Measurements from ENCODE around the gene TELO2.
"Not testable (repeated sequence)": the region's sequence is repeated elsewhere in the genome, so short reads cannot be mapped to it uniquely, and the experiment has no call there.

Gene TELO2

GRCh38 chr16:1478937-1479336, 14.2 kb upstream of the TELO2 start:
- not testable (repeated sequence) for DNase-seq

GRCh38 chr16:1481906-1482835, 11.0 kb upstream of the TELO2 start:
- no peak for DNase-seq

DNA sequence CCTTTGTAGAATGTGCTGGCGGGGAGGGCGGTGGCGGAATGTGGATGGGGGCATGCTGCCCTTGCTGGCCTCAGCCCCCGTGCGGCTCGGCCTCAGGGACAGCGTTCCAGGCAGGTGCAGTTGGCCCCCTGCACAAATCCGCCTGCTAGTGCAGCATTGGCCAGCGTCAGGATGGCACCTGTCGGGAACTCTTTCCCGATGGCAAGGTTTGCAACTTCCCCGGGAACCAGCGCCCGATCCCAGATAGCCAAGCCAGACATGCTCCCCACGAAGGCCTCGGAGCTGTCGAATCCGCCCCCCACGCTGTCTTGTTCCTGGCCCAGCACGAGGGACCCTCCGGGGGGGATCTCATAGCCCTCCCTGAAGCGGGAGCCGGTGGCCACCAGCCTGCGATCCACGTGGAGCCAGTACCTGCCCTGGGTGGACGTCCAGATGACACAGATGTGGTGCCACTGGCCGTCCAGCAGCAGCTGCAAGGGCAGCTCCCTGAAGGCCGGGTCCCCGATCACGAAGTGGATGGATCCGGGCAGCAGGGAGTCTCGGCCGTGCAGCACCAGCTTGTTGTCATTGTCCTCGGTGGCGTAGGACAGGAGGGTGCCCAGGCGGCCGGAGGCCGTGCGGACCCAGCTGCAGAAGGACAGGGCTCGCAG, 7.2 kb upstream of the TELO2 start:
- no peak for DNase-seq

DNA sequence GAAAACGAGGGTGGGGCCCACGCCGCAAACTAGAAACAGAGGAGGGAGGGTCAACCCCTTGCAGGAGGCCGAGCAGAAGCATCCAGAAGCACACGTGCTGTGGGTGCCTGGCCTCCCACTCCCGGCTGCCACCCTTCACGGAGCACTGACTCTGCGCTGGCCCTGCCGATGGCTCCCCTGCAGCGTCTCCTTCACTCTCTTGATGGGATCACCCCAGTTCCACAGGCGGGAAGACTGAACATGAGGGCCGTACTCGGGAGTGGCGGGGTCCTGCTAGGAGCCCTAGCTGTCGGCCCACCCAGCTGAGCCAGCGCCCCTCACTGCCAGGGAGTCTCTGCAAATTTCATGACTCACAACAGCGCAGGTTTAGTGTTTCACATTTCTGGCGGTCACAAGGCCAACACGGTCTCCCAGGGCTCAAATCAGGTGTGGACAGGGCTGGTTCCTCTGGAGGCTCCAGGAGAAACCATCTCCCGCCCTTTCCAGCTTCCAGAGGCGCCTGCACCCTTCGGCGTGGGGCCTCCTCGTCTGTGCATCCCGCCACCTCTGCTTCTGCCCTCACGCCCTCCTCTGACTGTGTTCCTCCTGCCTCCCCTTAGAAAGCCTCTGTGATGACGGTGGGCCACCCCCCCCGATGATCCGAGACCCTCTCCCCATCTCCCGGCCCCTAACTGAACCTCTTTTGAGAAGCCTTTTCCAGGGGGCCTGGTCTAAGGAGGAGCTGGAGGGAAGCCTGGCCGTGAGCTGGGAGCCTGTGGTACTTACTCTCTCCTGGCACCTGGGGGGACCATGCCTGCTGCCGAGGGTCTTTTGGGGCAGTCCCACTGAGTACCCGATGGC, 6.4 kb upstream of the TELO2 start:
- no peak for DNase-seq

- no peak for DNase-seq
Measured at GRCh38 chr16:1487395-1488053, 5.6 kb upstream of the TELO2 start.

- DNase-seq: no peak
Measured at GRCh38 chr16:1488054-1488601, 5.0 kb upstream of the TELO2 start.

GRCh38 chr16:1488619-1489018, 4.5 kb upstream of the TELO2 start, which contains the start of gene PTX4:
PTX4 (minus strand) TSS chr16:1488944; CDS start chr16:1488909, 35 bp downstream.
- DNase-seq: no peak

- DNase-seq: no peak
Measured at GRCh38 chr16:1489077-1489476, 4.1 kb upstream of the TELO2 start.

DNA sequence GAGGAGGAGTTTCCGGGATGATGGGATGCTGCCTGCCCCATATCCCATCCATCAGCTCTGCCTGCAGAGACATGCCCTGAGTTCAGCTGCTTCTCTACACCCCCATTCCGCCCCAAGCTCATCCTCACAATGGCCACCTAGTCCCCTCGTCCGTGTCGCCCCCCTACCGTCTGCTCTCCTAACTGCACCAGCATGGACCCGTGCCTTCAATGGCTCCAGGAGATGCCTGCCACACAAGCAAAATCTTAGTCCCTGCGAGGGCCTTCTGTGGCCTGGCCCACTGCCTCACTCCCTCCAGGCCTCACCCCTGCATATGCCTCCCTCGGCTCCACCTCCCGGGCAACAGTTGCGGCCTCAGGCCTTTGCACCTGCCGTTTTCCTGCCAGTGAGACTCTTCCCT, 1.8 kb upstream of the TELO2 start:
- DNase-seq: no peak

GRCh38 chr16:1492082-1492922, 858 bp upstream of the TELO2 start:
- DNase-seq: no peak

DNA sequence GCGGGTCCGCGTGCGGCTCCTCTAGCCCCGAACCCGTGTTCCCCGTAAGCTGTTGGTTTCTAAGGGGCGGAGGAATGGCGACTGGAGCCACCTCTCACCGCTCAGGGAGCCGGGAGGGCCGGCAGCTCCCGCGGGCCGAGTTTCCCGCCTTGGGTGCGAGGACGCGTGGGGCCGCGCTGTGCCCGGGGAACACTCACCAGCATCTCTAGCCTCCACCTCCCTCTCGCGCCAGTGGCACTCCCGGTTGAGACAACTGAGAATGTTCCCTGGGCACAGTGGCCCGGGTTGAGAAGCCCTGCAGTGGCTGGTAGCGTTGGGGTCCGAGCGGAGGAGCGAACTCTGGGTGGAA, 560 bp downstream of the TELO2 start:
- DNase-seq: no peak

GRCh38 chr16:1494129-1494640, 1.0 kb downstream of the TELO2 start:
- peak; percentile 23 for DNase-seq

GRCh38 chr16:1494711-1495110, 1.6 kb downstream of the TELO2 start:
- DNase-seq: no peak

DNA sequence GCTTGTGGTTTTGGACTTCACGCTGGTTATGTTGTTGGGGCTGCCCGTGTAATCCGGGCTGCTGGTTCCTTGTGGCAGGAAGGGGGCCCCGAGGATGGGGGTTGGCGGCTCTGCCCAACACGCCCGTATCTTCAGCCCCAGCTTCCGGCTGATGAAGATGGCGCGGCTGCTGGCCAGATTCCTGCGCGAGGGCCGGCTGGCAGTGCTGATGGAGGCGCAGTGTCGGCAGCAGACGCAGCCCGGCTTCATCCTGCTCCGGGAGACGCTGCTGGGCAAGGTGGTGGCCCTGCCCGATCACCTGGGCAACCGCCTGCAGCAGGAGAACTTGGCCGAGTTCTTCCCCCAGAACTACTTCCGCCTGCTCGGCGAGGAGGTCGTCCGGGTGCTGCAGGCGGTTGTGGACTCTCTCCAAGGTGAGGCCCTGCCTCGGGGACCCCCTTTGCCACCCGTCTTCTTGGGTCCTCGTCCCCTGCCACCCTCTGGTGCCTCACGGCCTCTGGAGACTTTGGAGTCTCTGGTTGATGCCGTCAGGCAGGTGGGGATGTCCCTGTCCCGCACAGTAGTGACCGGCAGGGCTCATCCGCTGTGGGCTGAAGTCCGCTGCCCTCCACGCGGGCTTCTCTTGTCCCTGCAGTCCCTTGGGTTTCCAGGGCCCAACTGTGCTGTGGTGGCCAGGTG, 2.2 kb downstream of the TELO2 start:
- DNase-seq: no peak

DNA sequence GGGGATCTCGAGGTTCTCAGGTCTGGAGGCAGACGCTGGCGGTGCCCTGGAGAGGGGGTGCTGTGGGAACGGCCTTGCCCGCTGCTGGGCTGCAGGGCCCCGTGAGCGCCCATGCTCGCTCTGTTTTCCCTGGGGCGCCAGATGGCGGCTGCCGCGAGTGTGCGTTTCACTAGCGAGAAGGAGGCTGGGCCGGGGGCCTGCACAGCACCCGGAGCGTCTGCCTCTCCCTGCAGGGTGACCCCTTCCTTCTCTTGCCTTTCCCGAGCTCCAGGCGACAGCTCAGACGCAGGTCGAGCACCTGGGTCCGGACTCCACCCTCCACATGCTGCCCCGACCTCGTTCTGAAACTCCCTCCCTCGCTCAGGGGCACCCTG, 2.7 kb downstream of the TELO2 start:
- DNase-seq: no peak

DNA sequence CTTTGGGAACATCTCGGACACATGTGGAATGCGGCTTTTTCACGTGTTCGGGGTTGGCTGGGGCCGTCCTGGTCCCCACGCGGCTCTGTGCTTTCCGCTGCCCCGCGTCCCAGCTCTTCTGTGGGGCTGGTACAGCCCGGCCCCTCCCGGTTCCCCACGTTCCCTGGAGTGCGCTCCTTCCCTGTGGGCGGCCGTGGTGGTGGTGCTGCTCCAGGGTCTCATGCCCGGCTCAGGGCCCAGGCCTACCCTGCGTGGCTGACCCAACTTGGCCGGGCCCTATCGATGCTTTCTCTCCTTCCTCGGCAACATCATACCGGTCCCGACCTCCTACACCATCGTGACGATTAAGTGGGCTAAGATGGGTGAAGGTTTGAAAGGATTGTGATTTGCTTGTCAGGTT, 3.3 kb downstream of the TELO2 start:
- no peak for DNase-seq

GRCh38 chr16:1497014-1497598, 3.9 kb downstream of the TELO2 start:
- DNase-seq: no peak

GRCh38 chr16:1498899-1499676, 5.9 kb downstream of the TELO2 start:
- no peak for DNase-seq

DNA sequence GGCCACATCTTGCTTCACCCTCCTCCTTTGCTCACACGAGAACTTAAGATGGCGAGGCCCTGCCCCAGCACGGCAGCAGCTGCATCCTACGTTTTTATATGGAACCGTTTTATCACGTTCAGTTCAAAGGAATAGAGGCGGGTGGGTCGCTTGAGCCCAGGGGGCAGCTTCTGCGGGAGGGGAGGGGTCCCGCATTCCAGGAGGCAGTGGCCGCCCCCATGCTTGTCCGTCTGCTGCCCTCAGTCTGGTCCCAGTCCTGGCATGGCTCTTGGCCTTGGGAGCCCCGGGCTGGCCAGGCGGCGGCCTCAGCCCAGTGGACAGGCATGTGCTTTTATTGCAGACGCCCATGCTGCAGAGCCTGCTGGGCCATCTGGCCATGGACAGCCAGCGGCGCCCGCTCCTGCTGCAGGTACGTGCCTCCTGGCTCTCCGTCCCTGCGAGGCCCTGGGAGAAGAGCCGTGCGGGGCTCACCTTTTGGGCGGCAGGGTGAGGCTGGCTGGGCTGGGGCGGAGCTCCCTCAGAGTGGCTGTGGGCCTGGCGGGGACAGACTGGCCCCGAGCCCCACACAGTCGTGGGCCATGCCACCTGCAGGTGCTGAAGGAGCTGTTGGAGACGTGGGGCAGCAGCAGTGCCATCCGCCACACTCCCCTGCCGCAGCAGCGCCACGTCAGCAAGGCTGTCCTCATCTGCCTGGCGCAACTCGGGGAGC, 6.8 kb downstream of the TELO2 start:
- no peak for DNase-seq

All from MV-4-11 (cell line).